WTC11 (cell line): Measurements from ENCODE around the gene SERPINB6. TPM values are rescaled to one million over a fixed set of nuclear protein-coding genes. Genes with fewer than 3 reads are reported as not detected.

ENCODE experiments used
- ATAC-seq: fragments of 200-7000 bp; cut with Tn5 transposase; 2 replicates; pipeline ENCODE4 v1.10.0; 2021; ENCODE audit warnings: mild to moderate bottlenecking, moderate library complexity
- CTCF ChIA-PET: fragments of 300-600 bp; sonication (Branson Sonifier 250); formaldehyde crosslinking; loops from one replicate; lab custom pipeline; 2021; ENCODE audit warnings: antibody characterized with exemption; lab: Charles Lee
- POLR2A ChIA-PET: fragments of 350-600 bp; sonication (Branson Sonifier 250); formaldehyde crosslinking; loops from one replicate; lab custom pipeline; 2021; ENCODE audit warnings: antibody characterized with exemption; lab: Charles Lee
- DNase-seq: peaks from one replicate; pipeline ENCODE4 v3.0.0; 2021; ENCODE audit warnings: low spot score
- H3K27ac Mint-ChIP-seq: 2 replicates; pipeline ENCODE4 v1.8.0; 2021; ENCODE audit warnings: mixed read lengths
- H3K27me3 Mint-ChIP-seq: 2 replicates; pipeline ENCODE4 v1.8.0; 2021; ENCODE audit warnings: low read depth, mild to moderate bottlenecking, moderate library complexity, mixed read lengths
- H3K36me3 Mint-ChIP-seq: 2 replicates; pipeline ENCODE4 v1.8.0; 2021; ENCODE audit warnings: mixed read lengths
- H3K4me1 Mint-ChIP-seq: 2 replicates; pipeline ENCODE4 v1.8.0; 2022; ENCODE audit warnings: mixed read lengths
- H3K4me3 Mint-ChIP-seq: 2 replicates; pipeline ENCODE4 v1.8.0; 2021; ENCODE audit warnings: mild to moderate bottlenecking, moderate library complexity, mixed read lengths
- H3K9me3 Mint-ChIP-seq: 2 replicates; pipeline ENCODE4 v1.8.0; 2021; ENCODE audit warnings: mixed read lengths
- AR ChIP-seq: fragments of 250-450 bp; sonication (Bioruptor Pico); IDR thresholded peaks from 2 replicates; pipeline ENCODE4 v1.9.0; 2021; ENCODE audit warnings: mild to moderate bottlenecking
- E2F5 ChIP-seq: sonication (generic); formaldehyde crosslinking; IDR thresholded peaks from 2 replicates; pipeline ENCODE4 v1.8.1; 2022; ENCODE audit warnings: mild to moderate bottlenecking, moderate library complexity, missing genetic modification reagents
- ELF4 ChIP-seq: sonication (generic); formaldehyde crosslinking; IDR thresholded peaks from 2 replicates; pipeline ENCODE4 v1.8.1; 2022; ENCODE audit warnings: low read depth, mild to moderate bottlenecking, moderate library complexity, missing genetic modification reagents
- ETV6 ChIP-seq: sonication (generic); formaldehyde crosslinking; IDR thresholded peaks from 2 replicates; pipeline ENCODE4 v1.8.1; 2022; ENCODE audit warnings: mild to moderate bottlenecking, missing genetic modification reagents
- FOXK1 ChIP-seq: sonication (generic); formaldehyde crosslinking; IDR thresholded peaks from 2 replicates; pipeline ENCODE4 v1.8.0; 2022; ENCODE audit warnings: mild to moderate bottlenecking, moderate library complexity, missing genetic modification reagents
- GABPB1 ChIP-seq: sonication (generic); formaldehyde crosslinking; IDR thresholded peaks from 2 replicates; pipeline ENCODE4 v1.8.1; 2023; ENCODE audit warnings: mild to moderate bottlenecking, missing genetic modification reagents
- HMGA2 ChIP-seq: fragments of 250-450 bp; sonication (Bioruptor Pico); IDR thresholded peaks from 2 replicates; pipeline ENCODE4 v1.4.0; 2021; ENCODE audit warnings: mild to moderate bottlenecking, moderate library complexity
- JAZF1 ChIP-seq: fragments of 250-450 bp; sonication (Bioruptor Pico); IDR thresholded peaks from 2 replicates; pipeline ENCODE4 v1.9.0; 2021; ENCODE audit warnings: moderate library complexity, mild to moderate bottlenecking, inconsistent platforms
- JUN ChIP-seq: sonication (generic); formaldehyde crosslinking; IDR thresholded peaks from 2 replicates; pipeline ENCODE4 v1.8.0; 2023; ENCODE audit warnings: mild to moderate bottlenecking, missing genetic modification reagents
- MAX ChIP-seq: sonication (generic); formaldehyde crosslinking; IDR thresholded peaks from 2 replicates; pipeline ENCODE4 v1.8.0; 2022; ENCODE audit warnings: mild to moderate bottlenecking, missing genetic modification reagents
- MYBL2 ChIP-seq: sonication (generic); formaldehyde crosslinking; IDR thresholded peaks from 2 replicates; pipeline ENCODE4 v1.8.1; 2023; ENCODE audit warnings: mild to moderate bottlenecking, moderate library complexity, missing genetic modification reagents
- NFE2L1 ChIP-seq: sonication (generic); formaldehyde crosslinking; IDR thresholded peaks from 2 replicates; pipeline ENCODE4 v1.8.1; 2023; ENCODE audit warnings: missing genetic modification reagents
- PREB ChIP-seq: sonication (generic); formaldehyde crosslinking; IDR thresholded peaks from 2 replicates; pipeline ENCODE4 v1.8.1; 2022; ENCODE audit warnings: mild to moderate bottlenecking, missing genetic modification reagents, moderate library complexity, borderline replicate concordance
- SP1 ChIP-seq: sonication (generic); formaldehyde crosslinking; conservative IDR thresholded peaks from 2 replicates; pipeline ENCODE4 v1.8.1; 2022; ENCODE audit warnings: missing genetic modification reagents
- STAT6 ChIP-seq: sonication (generic); formaldehyde crosslinking; conservative IDR thresholded peaks from 2 replicates; pipeline ENCODE4 v1.8.1; 2023; ENCODE audit warnings: mild to moderate bottlenecking, low read depth, missing genetic modification reagents, moderate library complexity
- TEAD4 ChIP-seq: sonication (generic); formaldehyde crosslinking; IDR thresholded peaks from 2 replicates; pipeline ENCODE4 v1.8.0; 2022; ENCODE audit warnings: mild to moderate bottlenecking, missing genetic modification reagents
- USF1 ChIP-seq: sonication (generic); formaldehyde crosslinking; IDR thresholded peaks from 2 replicates; pipeline ENCODE4 v1.8.0; 2022; ENCODE audit warnings: mild to moderate bottlenecking, missing genetic modification reagents
- ZBTB43 ChIP-seq: sonication (generic); formaldehyde crosslinking; IDR thresholded peaks from 2 replicates; pipeline ENCODE4 v1.8.1; 2023; ENCODE audit warnings: mild to moderate bottlenecking, missing genetic modification reagents
- ZNF232 ChIP-seq: sonication (generic); formaldehyde crosslinking; IDR thresholded peaks from 2 replicates; pipeline ENCODE4 v1.8.0; 2022; ENCODE audit warnings: mild to moderate bottlenecking, missing genetic modification reagents
- total RNA-seq: library from RNA; stranded (reverse); gene quantifications from 3 replicates; pipeline ENCODE4 v1.2.3, GENCODE V29; 2021

SERPINB6 gene
- total RNA-seq, 1 experiment from 2014 or later: 28.0 TPM

- no peaks in the 10 kb centered on the region for H3K36me3 Mint-ChIP-seq
- ATAC-seq (peak; percentile 12), DNase-seq (peak; percentile 78)
- peak overlapping the region; percentile 100 for H3K27ac Mint-ChIP-seq
- H3K4me1 Mint-ChIP-seq: peaks cover 55% of the 10 kb centered on the region
- H3K9me3 Mint-ChIP-seq: 0 out of 2 replicates have a peak, but pooled peaks cover 5% of the 10 kb centered on the region
- H3K27me3 Mint-ChIP-seq: no peaks in the 10 kb centered on the region
- CTCF ChIA-PET: interaction anchor here (0.6 to 9.1 kb wide), 27 partner anchors 10 to 434 kb away, joined by 3 to 203 read pairs (median 4); partner anchors contain the start of genes NQO2, SERPINB1, SERPINB6 and WRNIP1
- H3K4me3 Mint-ChIP-seq: peak overlapping the region; percentile 93
- TF ChIP-seq ZNF232: 0 out of 2 replicates have a peak, but pooled peaks have one; percentile 37
- TF ChIP-seq ETV6 (CRISPR knock-in tag): peak; percentile 32; the same call in 1 of the 2 replicates
- no peak for TF ChIP-seq JAZF1 (CRISPR knock-in tag)
- TF ChIP-seq FOXK1: 0 out of 2 replicates have a peak, but pooled peaks have one; percentile 19
- 0 out of 2 replicates have a peak, but pooled peaks have one; percentile 39 for TF ChIP-seq MAX (CRISPR knock-in tag)
- no peak for TF ChIP-seq AR
- TF ChIP-seq GABPB1 (CRISPR knock-in tag): peak; percentile 27; the same call in 1 of the 2 replicates
- no peak for TF ChIP-seq STAT6 (CRISPR knock-in tag)
- POLR2A ChIA-PET: interaction anchor here (0.5 to 4.3 kb wide), 11 partner anchors 11 to 148 kb away, joined by 3 to 25 read pairs (median 4); partner anchors contain the start of genes NQO2 and SERPINB1
Measured at GRCh38 chr6:2989332-2990247, 18.2 kb upstream of the SERPINB6 start.

GRCh38 chr6:2988426-2989331 is 17.3 kb upstream of the SERPINB6 start:
- H3K27ac Mint-ChIP-seq: peak overlapping the region; percentile 100
- no peaks in the 10 kb centered on the region for H3K36me3 Mint-ChIP-seq
- H3K27me3 Mint-ChIP-seq: no peaks in the 10 kb centered on the region
- 0 out of 2 replicates have a peak, but pooled peaks cover 5% of the 10 kb centered on the region for H3K9me3 Mint-ChIP-seq
- peaks cover 54% of the 10 kb centered on the region for H3K4me1 Mint-ChIP-seq
- DNase-seq (peak; percentile 91), ATAC-seq (peak; percentile 74)
- ChIA-PET CTCF (interaction anchor here (0.6 to 9.1 kb wide), 28 partner anchors 9 to 435 kb away, joined by 3 to 203 read pairs (median 4); partner anchors contain the start of genes MYLK4, NQO2, SERPINB1 and SERPINB6), POLR2A (interaction anchor here (0.5 to 4.3 kb wide), 14 partner anchors 12 to 1836 kb away, joined by 3 to 25 read pairs (median 4); partner anchors contain the start of genes NQO2, SERPINB1 and WRNIP1)
- peak overlapping the region; percentile 93 for H3K4me3 Mint-ChIP-seq
- TF ChIP-seq JUN (CRISPR knock-in tag) (peak; percentile 50; the same call in 1 of the 2 replicates), ZBTB43 (CRISPR knock-in tag) (peak; percentile 87; the same call in 1 of the 2 replicates), HMGA2 (CRISPR knock-in tag) (no peak), USF1 (CRISPR knock-in tag) (peak; percentile 25; the same call in 1 of the 2 replicates), ETV6 (CRISPR knock-in tag) (no peak), E2F5 (no peak; the same call in 1 of the 2 replicates), PREB (CRISPR knock-in tag) (no peak), ELF4 (CRISPR knock-in tag) (peak; percentile 96; the same call in 1 of the 2 replicates), SP1 (CRISPR knock-in tag) (peak; percentile 68; the same call in 1 of the 2 replicates), MYBL2 (no peak; the same call in 1 of the 2 replicates), NFE2L1 (CRISPR knock-in tag) (0 out of 2 replicates have a peak, but pooled peaks have one; percentile 59), TEAD4 (CRISPR knock-in tag) (no peak), FOXK1 (peak; percentile 11; the same call in 1 of the 2 replicates)
